Measurements from ENCODE around the gene FRMD4A.

The FRMD4A gene

GRCh38 chr10:13624630-13625029 lies 706.1 kb downstream of the FRMD4A start:
- no peak overlapping the region for H3K27ac ChIP-seq
- no peak for TF ChIP-seq CTCF (conservative IDR thresholded peaks at IDR 0.05)

DNA sequence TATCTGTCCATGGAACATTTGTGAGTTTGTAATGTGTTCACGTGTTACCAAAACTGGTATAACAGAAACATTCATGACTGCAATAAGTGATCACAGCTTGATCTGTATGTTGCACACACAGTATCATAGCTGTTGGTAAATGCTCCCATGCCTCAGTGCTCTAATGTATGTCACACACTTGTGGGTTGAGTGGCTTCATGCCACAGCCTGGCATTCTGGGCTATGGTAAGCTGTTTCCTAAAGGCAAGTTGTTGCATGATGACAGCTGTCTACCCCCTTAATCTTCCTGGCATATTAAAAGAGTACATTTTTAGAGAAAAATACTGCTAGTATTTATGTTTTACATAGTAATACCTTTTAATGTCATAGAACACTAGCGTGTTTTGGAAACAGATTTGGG lies 708.8 kb downstream of the FRMD4A start:
- no peak for TF ChIP-seq CTCF (conservative IDR thresholded peaks at IDR 0.05)

GRCh38 chr10:13617116-13617515 lies 713.6 kb downstream of the FRMD4A start:
- TF ChIP-seq CTCF (conservative IDR thresholded peaks at IDR 0.05) = no peak
- H3K27ac ChIP-seq = no peak overlapping the region

More for the DNA sequence above, 708.8 kb downstream of the FRMD4A start:
- H3K27ac ChIP-seq = no peak overlapping the region

GRCh38 chr10:13615650-13616300 lies 714.9 kb downstream of the FRMD4A start:
- peak overlapping the region; percentile 36 for H3K27ac ChIP-seq
- no peak for TF ChIP-seq CTCF (conservative IDR thresholded peaks at IDR 0.05)

DNA sequence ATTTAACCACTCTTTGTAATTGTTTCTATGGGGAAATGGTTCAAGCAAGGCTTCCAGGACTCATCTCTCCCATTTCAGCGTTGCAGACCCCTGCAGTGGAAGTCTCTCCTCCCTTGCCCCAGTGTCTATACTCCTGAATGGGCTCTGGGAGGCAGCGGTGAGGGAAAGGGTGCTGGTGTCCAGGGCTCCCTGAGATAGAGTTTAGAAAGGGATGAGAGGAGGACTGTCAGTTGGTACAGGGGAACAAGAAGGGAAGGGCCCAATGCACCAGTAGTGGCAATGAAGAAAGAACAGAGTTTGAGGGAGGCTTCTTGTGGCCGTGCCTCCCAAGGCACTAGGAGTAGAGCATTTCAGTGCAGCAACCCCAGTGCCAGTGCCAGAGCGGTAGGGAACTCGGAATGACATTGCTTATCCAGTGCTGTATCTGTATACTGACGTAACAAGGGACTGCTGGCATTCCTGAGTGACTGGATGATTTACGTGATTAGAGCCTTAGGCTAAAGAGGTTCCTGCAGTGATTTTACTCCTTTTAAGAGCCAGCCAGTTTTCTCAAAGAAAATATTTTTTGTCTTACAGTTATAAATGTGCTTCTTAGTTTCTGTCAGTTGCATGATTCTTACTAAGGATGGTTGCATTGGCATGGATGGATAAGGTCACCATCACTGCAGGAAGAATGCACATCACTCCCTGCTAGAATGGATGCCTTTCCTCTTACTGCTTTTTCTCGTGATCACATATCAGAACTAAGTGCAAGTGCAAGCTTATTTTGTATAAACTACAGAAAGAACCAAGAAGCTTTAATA lies 716.0 kb downstream of the FRMD4A start:
- H3K27ac ChIP-seq = peak overlapping the region; percentile 36
- TF ChIP-seq CTCF (conservative IDR thresholded peaks at IDR 0.05) = peak; percentile 17; the same call in 1 of the 2 replicates

- TF ChIP-seq CTCF (conservative IDR thresholded peaks at IDR 0.05) = peak; percentile 67
- peak overlapping the region; percentile 36; the same call in 1 of the 2 replicates for H3K27ac ChIP-seq
These were observed 717.2 kb downstream of the FRMD4A start for GRCh38 chr10:13613519-13613918.

GRCh38 chr10:13612654-13613373 lies 717.9 kb downstream of the FRMD4A start:
- TF ChIP-seq CTCF (conservative IDR thresholded peaks at IDR 0.05) = no peak
- H3K27ac ChIP-seq = no peak overlapping the region

Data from VCaP (cell line).